Measurements from ENCODE around the gene CAMKK2.

- TF ChIP-seq CTCF (IDR thresholded peaks at IDR 0.05), result no peak
- TF ChIP-seq POLR2AphosphoS5 (IDR thresholded peaks at IDR 0.05), result no peak
Measured at GRCh38 chr12:121216102-121216501, 80.4 kb downstream of the CAMKK2 start.
